Stomach (tissue), 4 donors: ENCODE results near the gene DMRT2.

Source experiments
- EP300 ChIP-seq: sonication (generic); formaldehyde crosslinking; IDR thresholded peaks from one replicate; pipeline ENCODE4 v1.6.1; 2017; ENCODE audit warnings: antibody characterized with exemption
- POLR2A ChIP-seq, 4 donors: fragments of 450-650 bp; IDR thresholded peaks; one replicate each; pipeline ENCODE4 v1.6.1; 2016; ENCODE audit warnings: antibody characterized with exemption in 4 of 4, control low read depth in 2 of 4, mild to moderate bottlenecking in 1 of 4, moderate library complexity in 1 of 4
- POLR2AphosphoS5 ChIP-seq, 3 donors: sonication (generic); formaldehyde crosslinking; IDR thresholded peaks; one replicate each; pipeline ENCODE4 v1.6.1; 2016; ENCODE audit warnings: antibody characterized with exemption in 3 of 3
- TF ChIP-seq, protein P1 (sequence below), 7 experiments: fragments of 450-650 bp in 4 of 7; fragments of 200-600 bp in 3 of 7; sonication (generic) in 3 of 7; IDR thresholded peaks; one replicate each; pipeline ENCODE4 v1.5.1; 2016 to 2019; ENCODE audit warnings: antibody characterized with exemption in 7 of 7, control low read depth in 2 of 7, mild to moderate bottlenecking in 1 of 7

DNA sequence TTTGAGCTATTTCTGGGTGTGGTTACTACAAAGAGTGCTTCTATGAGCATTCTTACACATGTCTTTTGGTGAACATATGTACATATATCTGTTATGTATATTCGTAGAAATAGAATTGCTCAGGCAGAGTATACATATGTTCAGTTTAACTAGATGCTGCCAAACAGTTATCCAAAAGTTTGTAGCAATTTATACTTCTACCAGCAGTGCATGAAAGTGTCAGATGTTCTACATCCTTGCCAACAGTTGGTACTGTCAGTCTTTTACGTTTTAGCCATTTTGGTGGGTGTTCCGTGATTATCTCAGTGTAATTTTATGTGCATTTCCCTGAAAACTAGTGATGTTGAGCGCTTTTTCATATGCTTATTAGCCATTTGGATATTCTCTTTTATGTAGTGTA lies 35.9 kb upstream of the DMRT2 start:
- TF ChIP-seq, protein P1, sequence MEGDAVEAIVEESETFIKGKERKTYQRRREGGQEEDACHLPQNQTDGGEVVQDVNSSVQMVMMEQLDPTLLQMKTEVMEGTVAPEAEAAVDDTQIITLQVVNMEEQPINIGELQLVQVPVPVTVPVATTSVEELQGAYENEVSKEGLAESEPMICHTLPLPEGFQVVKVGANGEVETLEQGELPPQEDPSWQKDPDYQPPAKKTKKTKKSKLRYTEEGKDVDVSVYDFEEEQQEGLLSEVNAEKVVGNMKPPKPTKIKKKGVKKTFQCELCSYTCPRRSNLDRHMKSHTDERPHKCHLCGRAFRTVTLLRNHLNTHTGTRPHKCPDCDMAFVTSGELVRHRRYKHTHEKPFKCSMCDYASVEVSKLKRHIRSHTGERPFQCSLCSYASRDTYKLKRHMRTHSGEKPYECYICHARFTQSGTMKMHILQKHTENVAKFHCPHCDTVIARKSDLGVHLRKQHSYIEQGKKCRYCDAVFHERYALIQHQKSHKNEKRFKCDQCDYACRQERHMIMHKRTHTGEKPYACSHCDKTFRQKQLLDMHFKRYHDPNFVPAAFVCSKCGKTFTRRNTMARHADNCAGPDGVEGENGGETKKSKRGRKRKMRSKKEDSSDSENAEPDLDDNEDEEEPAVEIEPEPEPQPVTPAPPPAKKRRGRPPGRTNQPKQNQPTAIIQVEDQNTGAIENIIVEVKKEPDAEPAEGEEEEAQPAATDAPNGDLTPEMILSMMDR (IDR thresholded peaks at IDR 0.05), result no peak
- no peak for TF ChIP-seq POLR2A (IDR thresholded peaks at IDR 0.05)
- no peak for TF ChIP-seq EP300
- no peak for TF ChIP-seq POLR2AphosphoS5 (IDR thresholded peaks at IDR 0.05)
